DND-41 (cell line): ENCODE results near the gene SPATA22.
"Not testable (repeated sequence)": the region's sequence is repeated elsewhere in the genome, so short reads cannot be mapped to it uniquely, and the experiment has no call there.

Experiments
- EZH2 ChIP-seq: IDR thresholded peaks from 3 replicates; pipeline ENCODE4 v1.6.1; 2012; ENCODE audit warnings: borderline replicate concordance, low read depth, mild to moderate bottlenecking, moderate library complexity, low read length, inconsistent platforms; ENCODE audit not compliant: severe bottlenecking
- TF ChIP-seq, protein P1 (sequence below): IDR thresholded peaks from 2 replicates; pipeline ENCODE4 v1.5.1; 2012; ENCODE audit warnings: borderline replicate concordance, low read length, moderate library complexity, mild to moderate bottlenecking; ENCODE audit not compliant: poor library complexity, severe bottlenecking; ENCODE audit errors: extremely low read depth

DNA sequence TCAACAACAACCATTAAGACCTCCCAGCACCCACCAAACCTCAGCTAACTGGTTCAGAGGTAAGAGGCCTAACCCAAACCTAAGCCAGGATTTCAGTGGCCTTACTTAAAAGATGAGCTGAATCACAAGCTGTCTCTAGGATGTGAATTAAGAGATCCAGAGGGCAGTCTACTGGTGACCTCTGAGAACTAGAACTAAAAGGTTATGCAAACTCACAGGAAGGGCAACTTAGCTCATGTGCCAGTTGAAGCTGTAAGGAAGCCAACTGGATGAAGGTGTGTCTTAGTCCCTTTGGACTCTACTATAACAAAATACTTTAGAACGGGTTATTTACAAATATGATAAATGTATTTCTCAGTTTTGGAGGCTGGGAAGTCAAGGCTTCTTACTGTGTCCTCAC is 5.3 kb downstream of the SPATA22 start:
- TF ChIP-seq, protein P1, sequence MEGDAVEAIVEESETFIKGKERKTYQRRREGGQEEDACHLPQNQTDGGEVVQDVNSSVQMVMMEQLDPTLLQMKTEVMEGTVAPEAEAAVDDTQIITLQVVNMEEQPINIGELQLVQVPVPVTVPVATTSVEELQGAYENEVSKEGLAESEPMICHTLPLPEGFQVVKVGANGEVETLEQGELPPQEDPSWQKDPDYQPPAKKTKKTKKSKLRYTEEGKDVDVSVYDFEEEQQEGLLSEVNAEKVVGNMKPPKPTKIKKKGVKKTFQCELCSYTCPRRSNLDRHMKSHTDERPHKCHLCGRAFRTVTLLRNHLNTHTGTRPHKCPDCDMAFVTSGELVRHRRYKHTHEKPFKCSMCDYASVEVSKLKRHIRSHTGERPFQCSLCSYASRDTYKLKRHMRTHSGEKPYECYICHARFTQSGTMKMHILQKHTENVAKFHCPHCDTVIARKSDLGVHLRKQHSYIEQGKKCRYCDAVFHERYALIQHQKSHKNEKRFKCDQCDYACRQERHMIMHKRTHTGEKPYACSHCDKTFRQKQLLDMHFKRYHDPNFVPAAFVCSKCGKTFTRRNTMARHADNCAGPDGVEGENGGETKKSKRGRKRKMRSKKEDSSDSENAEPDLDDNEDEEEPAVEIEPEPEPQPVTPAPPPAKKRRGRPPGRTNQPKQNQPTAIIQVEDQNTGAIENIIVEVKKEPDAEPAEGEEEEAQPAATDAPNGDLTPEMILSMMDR, result not testable (repeated sequence)
- not testable (repeated sequence) for TF ChIP-seq EZH2
